Activated CD4-positive, CD25-positive, alpha-beta regulatory T cell (primary cell): ENCODE data around the gene RNF25.
A peak's percentile ranks its signal among the peaks of the same experiment; 100 is the strongest.
"Not testable (repeated sequence)": the region's sequence is repeated elsewhere in the genome, so short reads cannot be mapped to it uniquely, and the experiment has no call there.

Experiments
- DNase-seq, 4 experiments: peaks; one replicate each; lab custom pipeline; 2025; lab: John Stamatoyannopoulos, UW

The RNF25 gene, protein sequence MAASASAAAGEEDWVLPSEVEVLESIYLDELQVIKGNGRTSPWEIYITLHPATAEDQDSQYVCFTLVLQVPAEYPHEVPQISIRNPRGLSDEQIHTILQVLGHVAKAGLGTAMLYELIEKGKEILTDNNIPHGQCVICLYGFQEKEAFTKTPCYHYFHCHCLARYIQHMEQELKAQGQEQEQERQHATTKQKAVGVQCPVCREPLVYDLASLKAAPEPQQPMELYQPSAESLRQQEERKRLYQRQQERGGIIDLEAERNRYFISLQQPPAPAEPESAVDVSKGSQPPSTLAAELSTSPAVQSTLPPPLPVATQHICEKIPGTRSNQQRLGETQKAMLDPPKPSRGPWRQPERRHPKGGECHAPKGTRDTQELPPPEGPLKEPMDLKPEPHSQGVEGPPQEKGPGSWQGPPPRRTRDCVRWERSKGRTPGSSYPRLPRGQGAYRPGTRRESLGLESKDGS

DNA sequence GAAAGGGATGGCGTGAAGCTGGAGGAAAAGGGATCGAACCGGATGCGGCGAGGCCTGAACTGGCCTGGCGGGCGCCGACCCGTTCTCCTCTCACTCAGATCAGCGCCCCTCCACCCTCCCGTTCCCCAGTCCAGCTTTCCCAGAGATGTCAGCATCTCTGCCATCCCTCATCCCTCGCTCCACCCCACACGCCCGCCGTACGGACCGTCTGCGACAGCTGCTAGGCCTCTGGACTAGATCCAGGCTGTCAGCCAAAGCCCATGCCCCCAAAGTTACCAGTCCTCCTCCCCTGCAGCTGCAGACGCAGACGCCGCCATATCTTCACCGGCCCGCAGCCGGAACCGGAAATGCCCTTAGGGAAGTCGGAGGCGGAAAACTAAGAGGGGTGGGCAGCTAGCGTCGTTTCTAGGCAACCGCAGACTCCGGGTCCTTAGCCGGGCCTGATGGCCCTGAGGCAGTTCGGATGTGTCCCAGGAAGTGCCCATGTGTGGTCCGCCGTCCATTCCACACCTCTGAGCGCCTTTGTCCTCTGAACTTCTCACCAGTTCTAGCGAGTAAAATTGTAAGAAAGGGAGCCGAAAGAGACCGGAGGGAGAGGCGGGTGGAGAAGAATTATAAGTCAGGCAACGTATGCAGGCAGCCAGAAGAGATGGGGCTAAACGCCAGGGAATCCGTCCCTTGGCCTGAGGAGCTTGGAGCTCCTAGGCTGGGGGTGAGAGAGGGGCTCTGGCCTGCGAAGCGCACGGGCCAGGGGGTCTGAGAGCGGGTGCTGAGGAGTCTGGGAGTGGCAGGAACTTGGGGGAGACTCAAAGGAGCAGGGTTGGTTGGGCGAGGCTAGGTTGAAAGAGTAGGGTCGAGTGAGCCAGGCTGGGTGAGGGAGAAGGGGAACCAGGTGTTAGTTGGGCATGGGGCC, at the start of gene RNF25, which contains the start of gene STK36:
RNF25 (minus strand) TSS at position 349 of the 913 bp plus-strand sequence; CDS start at position 317, 32 bp downstream.
STK36 (plus strand) TSS at position 433 of the 913 bp plus-strand sequence. CDS start 744 bp downstream, outside the sequence.
- DNase-seq = peak; percentile 55 to 67 (median 65)

DNA sequence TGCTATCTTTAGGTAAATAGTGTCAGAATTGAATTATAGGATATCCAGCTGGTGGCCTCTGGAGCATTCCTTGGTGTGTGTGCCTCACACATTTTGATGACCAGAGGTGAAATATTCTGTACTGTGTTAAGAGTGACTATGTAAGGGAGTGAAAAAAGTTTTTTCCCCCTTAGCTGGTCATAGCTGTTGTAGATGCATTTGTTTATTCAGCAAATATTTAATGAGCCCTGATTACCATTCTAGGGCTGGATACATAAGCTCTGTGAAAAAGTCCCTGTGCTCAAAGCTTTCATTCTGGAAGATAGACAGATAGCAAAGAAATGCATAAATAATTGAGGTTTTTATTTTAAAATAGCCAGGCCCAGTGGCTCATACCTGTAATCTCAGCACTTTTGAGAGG, 49.7 kb upstream of the RNF25 start:
- DNase-seq = no peak

DNA sequence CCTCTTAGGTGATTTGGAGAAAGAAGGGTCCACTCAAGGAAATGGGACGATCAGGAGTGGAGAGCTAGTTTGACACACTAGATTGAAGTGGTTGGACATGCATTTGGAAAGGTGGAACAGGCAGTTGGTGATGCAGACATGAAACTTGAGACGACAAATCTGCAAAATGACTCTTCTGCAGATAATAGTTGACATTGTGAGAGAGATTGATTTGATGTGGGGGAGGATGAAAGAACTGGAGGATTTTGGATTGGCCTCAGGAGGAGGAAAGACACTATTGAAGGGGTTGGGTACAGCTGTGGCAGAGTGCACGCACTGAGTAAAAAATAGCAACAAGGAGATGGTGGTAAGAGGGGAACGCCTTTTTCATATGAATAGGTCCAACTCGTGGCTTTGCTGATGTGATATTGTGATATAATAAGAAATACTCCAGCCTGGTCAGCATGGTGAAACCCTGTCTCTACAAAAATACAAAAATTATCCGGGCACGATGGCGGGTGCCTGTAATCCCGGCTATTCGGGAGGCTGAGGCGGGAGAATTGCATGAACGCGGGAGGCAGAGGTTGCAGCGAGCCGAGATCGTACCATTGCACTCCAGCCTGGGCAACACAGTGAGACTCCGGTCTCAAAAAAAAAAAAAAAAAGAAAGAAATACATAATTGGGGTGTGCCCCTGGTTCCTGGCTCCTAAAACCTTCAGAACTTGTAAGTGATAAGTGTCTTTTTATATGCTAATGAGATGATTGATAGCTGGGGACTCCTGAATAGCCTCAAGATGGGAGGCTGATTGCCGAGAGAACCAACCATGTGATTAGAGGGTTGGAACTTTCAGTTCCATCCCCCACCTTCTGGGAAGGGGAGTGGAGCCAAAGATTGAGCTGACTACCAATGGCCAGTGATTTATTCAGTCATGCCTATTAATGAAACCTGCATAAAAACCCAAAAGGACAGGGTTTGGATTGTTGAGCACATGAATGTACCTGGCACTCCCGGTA, 48.5 kb upstream of the RNF25 start:
- no peak for DNase-seq

DNA sequence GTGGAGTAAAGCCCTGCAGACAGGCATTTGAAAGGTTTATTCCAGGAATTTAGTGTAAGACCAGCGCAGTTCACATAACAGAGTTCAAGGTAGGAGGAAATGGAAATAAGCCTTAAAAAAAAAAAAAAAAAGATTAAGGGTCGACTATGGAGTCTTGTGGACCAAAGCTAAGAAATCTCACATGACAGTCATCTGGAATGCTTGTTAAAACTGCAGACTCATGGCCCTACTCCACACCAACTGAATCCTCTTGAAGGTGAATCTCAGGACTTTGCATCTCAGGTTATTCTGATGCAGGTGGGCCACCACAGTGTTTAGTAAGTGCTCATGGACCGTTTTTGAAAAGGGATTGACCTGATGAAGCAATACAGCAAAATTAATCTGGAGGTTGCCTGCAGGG, 47.7 kb upstream of the RNF25 start:
- no peak for DNase-seq

DNA sequence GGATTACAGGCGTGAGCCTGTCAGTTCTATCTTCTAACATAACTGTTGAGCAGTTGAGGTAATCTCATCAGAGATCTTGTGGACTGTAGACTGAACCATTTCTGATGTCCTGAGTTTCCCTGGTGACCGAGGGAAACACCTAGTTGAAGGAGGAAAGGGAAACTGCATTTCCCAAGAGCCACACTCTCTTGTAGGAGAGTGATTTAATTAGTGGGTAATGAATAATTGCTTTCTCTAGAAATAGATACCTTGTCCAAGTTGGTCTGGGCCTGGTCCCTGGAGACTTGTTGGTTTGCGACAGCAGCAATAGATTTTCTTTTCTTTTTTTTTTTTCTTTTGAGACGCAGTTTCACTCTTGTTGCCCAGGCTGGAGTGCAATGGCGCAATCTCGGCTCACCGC, 46.3 kb upstream of the RNF25 start:
- DNase-seq = no peak

DNA sequence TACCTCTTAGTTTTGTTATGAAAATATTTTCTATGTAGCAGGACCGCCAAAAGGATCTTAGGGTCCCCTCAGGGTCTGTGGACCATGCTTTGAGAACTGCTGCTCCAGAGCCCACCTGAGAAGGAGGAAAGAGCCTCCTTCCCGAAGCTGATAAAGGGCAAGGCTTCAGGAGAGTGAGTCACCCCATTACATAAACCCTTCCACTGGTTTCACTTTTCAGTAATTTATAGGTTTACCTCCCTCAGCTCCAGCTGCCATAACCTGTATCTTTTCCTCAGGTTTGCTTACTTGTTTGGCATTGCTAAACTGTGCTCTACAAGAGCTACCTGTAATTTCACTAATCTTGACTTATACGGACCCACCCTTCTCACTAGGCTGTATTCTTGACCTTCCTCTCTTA, 45.5 kb upstream of the RNF25 start:
- no peak for DNase-seq

DNA sequence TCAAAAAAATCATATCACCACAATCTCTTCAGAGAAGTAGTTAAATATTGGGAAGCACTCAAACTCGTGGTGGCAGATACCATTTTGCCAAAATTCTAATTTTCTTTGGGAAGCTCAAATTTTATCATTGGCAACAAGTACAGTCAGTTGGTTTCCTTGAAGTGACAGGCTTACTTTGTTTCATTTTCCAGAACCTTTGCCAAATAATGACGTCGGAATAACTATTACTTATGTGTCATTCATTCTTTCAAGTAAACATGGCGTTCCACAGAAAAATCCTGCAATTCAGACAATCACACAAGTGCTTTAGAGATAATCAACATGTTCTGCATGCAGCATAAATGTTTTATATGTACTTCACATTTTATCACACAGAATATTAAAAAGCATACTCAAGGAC, 44.3 kb upstream of the RNF25 start:
- no peak for DNase-seq

DNA sequence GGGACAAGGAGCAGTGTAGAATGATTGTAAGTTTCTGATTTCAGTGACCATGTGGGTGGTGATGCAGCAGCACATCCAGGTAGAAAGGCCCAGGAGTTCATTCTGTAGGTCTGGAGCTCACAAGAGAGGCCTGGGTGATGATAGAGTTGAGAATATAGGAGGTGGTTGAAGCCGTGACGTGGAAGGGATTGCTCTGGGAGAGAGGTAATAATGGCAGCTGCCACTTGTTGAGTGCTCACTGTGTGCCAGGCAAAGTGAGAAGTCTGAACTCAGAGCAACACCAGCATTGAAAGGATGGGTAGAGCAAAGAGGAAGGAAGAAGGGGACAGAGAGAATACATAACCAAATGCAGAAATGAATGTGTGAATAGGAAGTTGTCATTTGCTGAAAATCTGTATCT, 42.1 kb upstream of the RNF25 start:
- no peak for DNase-seq

DNA sequence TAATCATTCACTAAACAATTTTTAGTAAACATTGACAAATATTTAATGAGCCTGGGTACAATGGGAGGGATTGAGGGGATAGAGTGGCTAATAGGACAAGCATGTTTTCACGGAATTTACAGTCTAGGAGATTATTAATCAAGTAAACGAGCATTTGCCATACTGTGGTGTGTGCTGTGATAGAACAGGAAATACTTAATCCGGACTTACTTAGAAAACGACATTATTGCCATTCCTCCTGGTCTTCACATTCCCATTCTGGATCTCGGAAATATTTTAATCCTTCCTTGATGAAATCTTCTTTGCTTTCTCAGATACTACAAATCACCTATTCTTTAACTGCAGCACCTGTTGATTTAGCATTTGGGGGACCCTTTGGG, 39.7 kb upstream of the RNF25 start:
- DNase-seq = no peak

DNA sequence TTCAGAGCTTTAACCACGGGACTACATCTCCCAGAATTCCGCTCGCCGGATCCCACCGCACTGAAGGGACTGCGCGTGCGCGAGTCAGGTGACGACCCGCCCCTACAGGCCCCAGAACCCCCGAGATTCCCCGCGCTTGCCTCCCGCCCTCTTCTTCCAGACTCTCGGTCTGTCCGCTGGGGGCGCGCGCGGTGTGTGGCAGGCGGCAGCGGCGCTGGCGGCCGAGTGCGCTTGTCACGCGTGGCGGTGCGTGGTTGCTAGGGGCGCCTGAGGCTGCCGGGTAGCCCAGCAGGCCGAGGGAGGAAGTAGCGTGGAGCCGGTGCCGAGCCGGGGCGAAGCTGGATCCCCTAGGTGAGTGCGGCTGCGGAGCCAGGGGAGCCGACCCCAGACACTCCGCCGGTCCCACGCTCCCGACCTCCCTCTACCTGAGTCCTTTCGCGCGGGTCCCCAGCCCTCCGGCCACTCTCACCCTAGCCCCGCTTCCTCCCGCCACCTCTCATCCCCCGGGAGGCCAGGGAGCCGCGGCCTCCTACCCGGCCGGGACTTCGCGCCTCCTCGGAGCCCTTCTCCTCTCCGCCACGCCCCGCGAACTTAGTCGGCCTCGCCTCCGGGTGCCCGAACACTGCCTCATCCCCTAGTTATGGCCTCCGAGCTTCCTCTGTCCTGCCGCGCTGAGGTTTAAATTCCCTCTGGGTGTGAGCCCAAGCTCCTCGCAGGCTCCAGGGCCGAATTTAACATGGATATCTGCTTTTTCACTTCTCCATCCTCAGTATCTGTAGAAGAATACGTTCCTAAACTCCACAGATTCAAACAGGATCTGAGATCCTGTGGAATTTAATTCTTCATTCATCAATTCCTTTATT, 39.1 kb upstream of the RNF25 start, which contains the start of gene TTLL4:
TTLL4 (plus strand) TSS at position 149 of the 863 bp plus-strand sequence. CDS start 26,842 bp downstream, outside the sequence.
- DNase-seq = peak; percentile 97 to 99 (median 98)

DNA sequence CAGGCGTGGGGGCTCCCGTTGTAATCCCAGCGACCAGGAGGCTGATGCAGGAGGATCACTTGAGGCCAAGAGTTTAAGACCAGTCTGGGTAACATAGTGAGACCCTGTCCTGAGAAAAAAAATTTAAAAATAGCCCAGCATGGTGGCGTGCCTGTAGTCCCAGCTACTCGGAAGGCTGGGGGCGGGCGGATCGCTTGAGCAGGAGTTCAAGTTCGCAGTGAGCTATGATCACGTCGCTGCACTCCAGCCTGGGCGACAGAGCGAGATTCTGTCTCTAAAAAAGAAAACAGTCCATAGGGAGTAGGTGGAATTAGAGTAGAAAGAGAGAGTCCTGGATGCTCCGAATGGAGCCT, 38.5 kb upstream of the RNF25 start:
- no peak for DNase-seq

DNA sequence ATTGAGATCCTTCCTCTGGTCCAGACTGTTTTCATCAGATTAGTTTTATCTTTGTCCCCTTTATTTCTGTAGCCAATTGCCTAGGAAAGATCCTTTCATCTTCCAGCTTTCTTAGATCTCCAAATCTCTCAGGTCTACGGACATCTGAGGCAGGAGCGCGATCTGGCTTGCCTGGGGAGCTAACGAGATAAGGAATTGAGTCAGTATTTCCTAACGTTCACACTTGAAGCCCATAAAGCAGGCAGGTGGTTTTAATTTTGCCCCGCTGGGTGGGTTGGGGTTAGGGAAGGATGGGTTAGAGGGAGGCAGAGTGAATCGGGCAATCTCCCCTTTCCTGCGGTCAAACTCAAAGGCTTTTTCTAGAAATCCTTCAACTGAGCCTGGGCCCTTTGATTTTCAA, 38.1 kb upstream of the RNF25 start:
- no peak for DNase-seq

DNA sequence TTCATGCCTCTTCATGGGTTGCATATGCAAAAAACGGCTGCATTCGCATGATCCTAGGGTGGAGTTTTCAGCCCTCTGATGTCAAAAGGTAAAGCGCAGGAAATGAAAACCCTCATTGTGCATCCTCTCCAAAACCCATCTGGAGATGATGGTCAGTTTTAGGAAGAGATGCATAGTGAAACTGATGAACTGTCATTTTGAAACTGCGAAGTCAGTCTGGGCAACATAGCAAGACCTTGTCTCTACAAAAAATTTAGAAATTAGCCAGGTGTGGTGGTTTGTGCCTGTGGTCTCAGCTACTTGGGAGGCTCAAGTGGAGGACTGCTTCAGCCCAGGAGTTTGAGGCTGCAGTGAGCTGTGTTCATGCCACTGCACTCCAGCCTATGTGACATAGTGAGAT, 36.3 kb upstream of the RNF25 start:
- DNase-seq = no peak

DNA sequence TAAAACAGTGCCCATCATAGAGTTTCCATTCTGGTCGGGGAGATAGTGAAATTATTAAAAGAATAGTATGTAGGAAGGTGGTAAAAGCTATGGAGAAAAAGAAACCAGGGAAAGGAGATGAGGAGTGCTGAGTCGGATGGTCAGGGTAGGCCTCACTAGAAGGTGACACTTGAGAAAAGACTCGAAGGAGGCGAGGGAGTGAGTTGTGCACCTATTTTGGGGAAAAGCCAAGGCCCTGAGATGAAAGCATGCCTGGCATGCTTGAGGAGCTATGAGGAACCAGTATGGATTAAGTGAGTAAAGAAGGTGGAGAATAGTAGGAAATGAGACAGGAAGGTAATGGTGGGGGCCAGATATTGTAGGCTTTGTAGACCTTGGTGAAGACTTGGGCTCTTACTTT, 31.5 kb upstream of the RNF25 start:
- no peak for DNase-seq

DNA sequence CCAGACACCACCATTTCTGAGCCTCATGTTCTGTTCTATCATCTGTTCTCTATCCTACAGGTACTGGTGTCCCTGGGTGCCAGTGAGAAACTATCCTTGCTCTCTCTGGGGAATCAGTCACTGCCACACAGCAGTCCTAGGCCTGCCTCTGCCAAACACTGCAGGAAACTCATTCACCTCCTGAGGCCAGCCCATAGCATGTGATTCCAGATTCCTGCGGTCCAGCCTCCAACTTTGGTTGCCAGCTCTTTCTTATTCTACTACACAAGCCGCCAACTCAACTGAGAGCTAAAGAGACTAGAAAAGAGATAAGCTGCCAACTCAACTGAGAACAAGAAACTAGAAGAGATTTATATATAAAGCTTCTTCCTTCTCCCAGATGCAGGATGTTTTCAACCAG, 30.0 kb upstream of the RNF25 start:
- no peak for DNase-seq

DNA sequence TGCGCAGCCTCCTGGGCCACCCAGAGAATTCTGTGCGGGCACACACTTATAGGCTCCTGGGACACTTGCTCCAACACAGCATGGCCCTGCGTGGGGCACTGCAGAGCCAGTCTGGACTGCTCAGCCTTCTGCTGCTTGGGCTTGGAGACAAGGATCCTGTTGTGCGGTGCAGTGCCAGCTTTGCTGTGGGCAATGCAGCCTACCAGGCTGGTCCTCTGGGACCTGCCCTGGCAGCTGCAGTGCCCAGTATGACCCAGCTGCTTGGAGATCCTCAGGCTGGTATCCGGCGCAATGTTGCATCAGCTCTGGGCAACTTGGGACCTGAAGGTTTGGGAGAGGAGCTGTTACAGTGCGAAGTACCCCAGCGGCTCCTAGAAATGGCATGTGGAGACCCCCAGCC, 27.1 kb upstream of the RNF25 start:
- no peak for DNase-seq

DNA sequence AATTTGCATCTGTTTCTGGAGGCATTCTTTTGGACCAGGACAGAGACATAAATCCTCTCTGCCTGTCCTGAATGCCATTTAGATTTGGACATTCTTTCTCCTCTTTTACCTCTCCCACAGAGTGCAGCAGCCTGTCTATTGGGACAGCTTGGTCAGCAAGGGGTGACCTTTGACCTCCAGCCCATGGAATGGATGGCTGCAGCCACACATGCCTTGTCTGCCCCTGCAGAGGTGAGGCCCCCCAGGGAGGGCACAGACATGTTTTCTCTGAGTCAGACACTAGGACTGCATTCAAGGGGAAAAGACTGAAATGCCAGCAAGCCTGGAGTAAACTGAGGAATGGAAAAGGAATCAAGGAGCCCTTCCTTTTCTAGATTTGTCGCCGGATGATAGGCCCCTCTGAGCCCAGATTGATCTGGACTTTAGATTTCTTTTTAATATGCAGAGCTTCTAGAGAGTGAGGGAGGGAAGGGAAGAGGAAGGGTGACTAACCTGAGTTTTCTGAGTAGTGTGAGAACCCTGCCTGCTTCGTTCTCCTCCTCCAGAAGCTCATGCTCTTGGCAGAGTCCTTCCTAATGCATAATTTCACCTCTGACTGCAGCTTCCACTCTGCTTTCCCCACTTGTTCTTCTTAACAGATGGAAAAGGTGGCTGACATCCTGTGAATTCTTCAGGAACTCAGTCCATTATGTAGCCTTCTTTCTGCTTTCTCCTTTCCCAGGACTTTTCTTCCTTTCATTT, 22.8 kb upstream of the RNF25 start:
- no peak for DNase-seq

DNA sequence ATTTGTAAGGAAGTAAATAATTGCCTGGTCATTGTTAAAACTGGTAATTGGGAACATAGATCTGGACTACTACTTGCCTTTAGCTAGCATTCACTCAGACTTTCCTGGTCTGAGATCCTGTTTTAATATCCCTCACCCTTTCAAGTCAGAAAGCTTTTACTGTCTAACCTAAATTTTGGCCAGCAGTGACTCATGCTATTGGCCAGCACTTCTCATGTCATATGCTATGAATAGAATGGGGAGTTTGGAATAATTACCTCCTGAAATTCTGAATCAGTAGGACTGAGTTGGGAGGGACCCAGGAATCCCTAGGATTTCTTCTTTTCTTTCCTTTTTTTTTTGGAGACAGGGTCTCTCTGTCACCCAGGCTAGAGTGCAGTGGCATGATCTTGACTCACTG, 19.4 kb upstream of the RNF25 start:
- no peak for DNase-seq

DNA sequence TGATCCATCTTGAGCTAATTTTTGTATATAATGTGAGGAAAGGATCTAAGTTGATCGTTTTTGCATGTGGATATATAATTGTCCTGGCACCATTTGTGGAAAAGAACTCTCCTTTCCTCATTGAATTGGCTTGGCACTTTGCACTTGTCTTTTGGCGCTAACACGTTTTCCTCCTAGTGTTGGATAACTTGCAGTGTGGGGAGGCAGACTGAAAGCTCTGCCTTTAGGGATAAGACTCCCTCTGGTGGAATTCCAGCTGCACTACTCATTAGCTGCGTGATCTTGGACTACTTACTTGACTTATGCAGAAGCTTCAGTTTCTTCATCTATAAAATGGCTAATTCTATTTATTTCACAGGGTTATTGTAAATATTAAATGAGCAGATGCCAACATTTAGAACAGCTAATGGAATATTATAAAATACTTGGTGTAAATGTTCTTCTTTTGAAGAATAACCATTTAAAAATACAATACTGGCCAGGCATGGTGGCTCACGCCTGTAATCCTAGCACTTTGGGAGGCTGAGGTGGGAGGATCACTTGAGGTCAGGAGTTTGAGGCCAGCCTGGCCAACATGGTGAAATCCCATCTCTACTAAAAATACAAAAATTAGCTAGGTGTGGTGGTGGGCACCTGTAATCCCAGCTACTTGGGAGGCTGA, 15.7 kb upstream of the RNF25 start:
- DNase-seq = not testable (repeated sequence)
